ENCODE measurements around the gene DLX5.

DLX5 gene

DNA sequence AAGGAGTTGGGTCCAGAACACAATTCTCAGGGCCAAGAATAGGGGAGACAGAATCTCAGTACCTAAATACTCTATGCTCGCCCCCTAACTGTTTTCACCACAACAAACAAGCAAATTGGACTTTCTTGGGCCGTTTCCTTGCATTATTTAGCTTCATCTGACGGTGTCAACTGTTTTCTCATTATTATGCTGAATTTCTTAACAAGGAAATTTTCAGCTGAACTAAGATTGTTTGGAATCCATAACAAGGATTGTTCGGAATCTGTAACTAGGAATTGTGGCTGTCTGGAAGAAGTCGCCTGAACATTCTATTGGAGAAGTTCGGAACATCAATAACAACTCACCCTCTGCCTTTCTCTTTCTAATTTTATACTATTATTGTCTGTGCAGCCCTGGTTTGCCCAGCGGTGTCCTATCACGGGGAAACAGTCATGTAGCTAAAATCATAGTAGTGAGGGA, 34.7 kb downstream of the DLX5 start:
- DNase-seq = no peak

DNA sequence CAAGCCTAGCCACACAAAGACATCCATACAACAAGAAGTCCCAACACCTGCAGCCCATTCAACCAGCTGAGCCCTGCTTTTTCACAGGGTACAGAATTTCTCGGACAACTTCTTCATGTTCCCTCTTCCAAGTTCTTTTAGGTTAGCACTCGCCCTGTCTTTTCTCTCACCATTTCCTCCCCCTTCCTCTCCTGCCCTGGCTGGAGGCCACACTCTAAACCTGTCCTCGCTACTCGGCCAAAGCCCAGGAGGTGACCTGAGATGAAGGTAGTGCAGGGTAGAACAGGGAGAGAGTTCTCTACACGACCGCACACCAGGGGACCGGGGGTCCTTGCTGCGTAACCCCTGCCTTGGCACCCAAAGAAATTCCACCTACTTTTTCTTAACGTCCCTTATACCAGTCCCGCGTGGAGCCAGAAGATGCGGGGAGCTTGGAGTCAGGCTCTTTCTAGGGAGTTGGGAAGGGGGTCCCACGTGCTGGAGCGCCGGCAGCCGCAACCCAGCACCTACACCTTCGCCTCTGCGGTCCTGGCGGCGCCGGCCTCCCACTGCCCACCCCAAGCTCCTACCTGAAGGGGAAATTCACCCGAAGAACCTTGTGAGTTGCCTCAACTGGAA, 35.3 kb downstream of the DLX5 start:
- DNase-seq = no peak

- no peak for DNase-seq
These were observed 36.9 kb downstream of the DLX5 start for GRCh38 chr7:96987719-96988118.

- DNase-seq = no peak
These were observed 37.7 kb downstream of the DLX5 start for GRCh38 chr7:96986901-96987300.

DNA sequence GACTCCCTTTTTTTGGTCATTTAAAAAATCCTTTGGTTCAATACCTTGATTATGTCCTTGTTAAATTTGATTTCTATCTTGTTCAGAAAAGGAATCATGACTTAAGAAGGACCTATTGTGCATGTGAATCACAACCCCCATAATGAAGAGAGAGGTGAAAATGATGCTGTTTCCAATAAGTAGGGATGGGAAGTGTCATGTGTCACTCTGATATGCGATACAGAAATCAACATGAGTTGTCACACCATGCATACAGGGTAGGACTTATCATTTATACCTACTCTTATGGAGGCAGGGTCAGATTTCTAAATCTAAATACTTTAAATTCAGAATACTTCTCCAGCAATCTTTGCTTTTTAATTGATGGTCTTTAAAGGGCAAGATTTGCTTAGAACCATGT, 38.6 kb downstream of the DLX5 start:
- no peak for DNase-seq

- no peak for DNase-seq
These were observed 42.0 kb downstream of the DLX5 start for GRCh38 chr7:96982586-96982985.

- no peak for DNase-seq
These were observed 44.9 kb downstream of the DLX5 start for GRCh38 chr7:96979551-96980276.

GRCh38 chr7:96977445-96977844, 47.2 kb downstream of the DLX5 start:
- no peak for DNase-seq

DNA sequence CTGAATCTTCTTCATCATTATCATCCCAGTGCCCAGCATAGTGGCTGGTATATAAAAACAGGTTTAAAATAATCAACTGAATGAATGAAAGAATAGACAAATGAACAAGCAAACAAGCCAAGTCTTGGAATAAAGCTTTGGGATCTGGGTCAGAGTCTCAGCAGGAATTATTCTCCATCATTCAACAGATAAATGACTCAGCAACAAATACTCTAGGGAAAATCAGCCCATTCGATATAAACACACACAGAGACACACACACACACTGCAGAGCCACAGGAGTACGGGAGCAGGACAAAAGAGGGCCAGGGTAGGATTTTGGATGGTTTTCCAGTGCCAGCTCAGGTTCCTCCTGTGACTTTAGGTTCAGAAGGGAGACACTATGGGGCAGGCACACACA, 48.5 kb downstream of the DLX5 start:
- no peak for DNase-seq

GRCh38 chr7:96973986-96974385, 50.6 kb downstream of the DLX5 start:
- no peak for DNase-seq

DNA sequence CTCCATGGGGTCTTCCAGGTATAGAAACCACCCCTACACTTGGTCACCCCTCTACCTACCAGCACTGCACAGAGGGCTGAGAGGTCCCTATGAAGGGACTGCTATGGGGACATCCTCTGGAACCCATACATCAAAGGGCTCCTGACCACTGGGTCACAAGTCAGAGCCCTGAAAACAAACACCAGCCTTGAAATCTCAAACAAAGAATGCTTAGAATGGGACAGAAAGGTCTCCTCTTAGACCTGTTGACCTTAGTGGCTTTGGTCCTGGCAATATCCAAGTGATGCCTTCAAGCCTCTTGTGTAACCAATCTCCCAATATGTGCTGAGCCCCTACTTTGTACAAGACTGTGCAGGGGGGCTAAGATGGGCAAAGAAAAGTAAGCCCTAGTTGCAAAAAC, 53.9 kb downstream of the DLX5 start:
- DNase-seq = no peak
